BJ (cell line): ENCODE results near the gene ATOSA. TPM values are rescaled to one million over a fixed set of nuclear protein-coding genes. Genes with fewer than 3 reads are reported as not detected.

ENCODE experiments used
- CTCF ChIA-PET: fragments of 350-600 bp; formaldehyde crosslinking; extraction: SDS; loops from one replicate; lab custom pipeline; 2021; ENCODE audit warnings: antibody characterized with exemption, inconsistent platforms; lab: Yijun Ruan, JAX
- POLR2A ChIA-PET: fragments of 300-600 bp; sonication (Branson Sonifier 250); formaldehyde crosslinking; extraction: SDS; loops from one replicate; lab custom pipeline; 2021; ENCODE audit warnings: antibody characterized with exemption; lab: Charles Lee
- DNase-seq: peaks from one replicate; pipeline ENCODE4 v3.0.0-alpha.2; 2011; ENCODE audit warnings: low read depth
- H3K27me3 ChIP-seq: 2 replicates; pipeline ENCODE4 v1.6.0; 2011; ENCODE audit warnings: low read length; ENCODE audit not compliant: control insufficient read depth, insufficient read depth
- H3K36me3 ChIP-seq: 2 replicates; pipeline ENCODE4 v1.5.1; 2011; ENCODE audit warnings: low read length; ENCODE audit not compliant: control insufficient read depth, insufficient read depth
- H3K4me3 ChIP-seq: 2 replicates; pipeline ENCODE4 v1.5.1; 2011; ENCODE audit warnings: low read depth, mild to moderate bottlenecking, control low read depth, low read length
- polyA plus RNA-seq: library from polyadenylated mRNA; depleted of rRNA; stranded (reverse); fragments of >200 nt; gene quantifications from 2 replicates; pipeline ENCODE4 v1.2.3, GENCODE V29; 2011
- TF ChIP-seq, protein P1 (sequence below): IDR thresholded peaks from 2 replicates; pipeline ENCODE4 v1.5.1; 2011; ENCODE audit warnings: low read depth, mild to moderate bottlenecking, control low read depth, inconsistent platforms, low read length, moderate library complexity; ENCODE audit not compliant: insufficient read depth

Gene ATOSA
- polyA plus RNA-seq, 1 experiment, result 11.6 TPM

DNA sequence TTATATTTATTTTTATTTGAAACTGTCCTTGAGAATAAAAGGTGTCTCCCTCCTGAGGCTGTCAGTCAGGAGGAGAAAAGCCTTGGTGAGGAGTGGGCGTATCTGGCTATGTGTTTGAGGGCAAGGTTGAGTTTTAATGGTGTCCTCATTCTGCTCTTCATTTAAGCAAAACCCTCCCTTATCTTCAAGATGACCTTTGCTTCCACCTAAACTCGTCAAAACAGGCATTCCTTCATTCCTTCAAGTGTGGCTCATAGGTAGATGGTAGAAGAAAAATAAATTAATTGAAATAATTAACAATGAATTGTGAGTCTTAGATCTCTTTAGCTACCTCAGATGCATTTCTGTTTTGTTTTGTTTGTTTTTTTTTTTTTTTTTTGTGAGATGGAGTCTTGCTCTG, 39.4 kb upstream of the ATOSA start:
- DNase-seq, result no peak
- CTCF ChIA-PET, result no interaction called here
- no peak overlapping the region for H3K4me3 ChIP-seq
- POLR2A ChIA-PET, result interaction anchor here (0.6 kb wide), 1 partner anchor 509 kb away, joined by 8 read pairs; no protein-coding TSS in a partner anchor
- TF ChIP-seq, protein P1, sequence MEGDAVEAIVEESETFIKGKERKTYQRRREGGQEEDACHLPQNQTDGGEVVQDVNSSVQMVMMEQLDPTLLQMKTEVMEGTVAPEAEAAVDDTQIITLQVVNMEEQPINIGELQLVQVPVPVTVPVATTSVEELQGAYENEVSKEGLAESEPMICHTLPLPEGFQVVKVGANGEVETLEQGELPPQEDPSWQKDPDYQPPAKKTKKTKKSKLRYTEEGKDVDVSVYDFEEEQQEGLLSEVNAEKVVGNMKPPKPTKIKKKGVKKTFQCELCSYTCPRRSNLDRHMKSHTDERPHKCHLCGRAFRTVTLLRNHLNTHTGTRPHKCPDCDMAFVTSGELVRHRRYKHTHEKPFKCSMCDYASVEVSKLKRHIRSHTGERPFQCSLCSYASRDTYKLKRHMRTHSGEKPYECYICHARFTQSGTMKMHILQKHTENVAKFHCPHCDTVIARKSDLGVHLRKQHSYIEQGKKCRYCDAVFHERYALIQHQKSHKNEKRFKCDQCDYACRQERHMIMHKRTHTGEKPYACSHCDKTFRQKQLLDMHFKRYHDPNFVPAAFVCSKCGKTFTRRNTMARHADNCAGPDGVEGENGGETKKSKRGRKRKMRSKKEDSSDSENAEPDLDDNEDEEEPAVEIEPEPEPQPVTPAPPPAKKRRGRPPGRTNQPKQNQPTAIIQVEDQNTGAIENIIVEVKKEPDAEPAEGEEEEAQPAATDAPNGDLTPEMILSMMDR, result no peak
- no peaks in the 10 kb centered on the region for H3K36me3 ChIP-seq
- no peaks in the 10 kb centered on the region for H3K27me3 ChIP-seq

DNA sequence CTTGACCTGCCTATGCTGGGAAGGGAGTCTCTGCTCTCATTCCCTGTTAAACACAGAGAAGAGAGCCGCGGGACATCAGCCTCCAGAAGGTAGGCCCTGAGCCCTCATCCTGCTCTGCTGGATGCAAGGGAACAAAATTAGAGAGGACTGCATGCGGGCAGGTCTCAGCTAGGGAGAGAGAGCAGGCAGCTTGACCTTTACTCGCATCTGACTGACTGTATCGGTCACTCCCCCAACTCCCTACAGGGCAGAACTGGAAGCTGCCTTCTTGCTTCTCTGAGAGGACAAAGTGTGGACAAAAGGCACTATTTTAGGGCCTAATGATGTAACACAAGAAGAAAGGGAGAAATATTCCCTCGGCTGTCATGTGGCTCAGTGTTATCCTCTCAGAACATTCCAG, 38.7 kb upstream of the ATOSA start:
- no peak for DNase-seq
- CTCF ChIA-PET, result interaction anchor here (1.4 kb wide), 1 partner anchor 10 kb away, joined by 4 read pairs; no protein-coding TSS in a partner anchor
- no peaks in the 10 kb centered on the region for H3K27me3 ChIP-seq
- H3K4me3 ChIP-seq, result no peak overlapping the region
- TF ChIP-seq, protein P1, result no peak
- H3K36me3 ChIP-seq, result no peaks in the 10 kb centered on the region
- POLR2A ChIA-PET, result no interaction called here

DNA sequence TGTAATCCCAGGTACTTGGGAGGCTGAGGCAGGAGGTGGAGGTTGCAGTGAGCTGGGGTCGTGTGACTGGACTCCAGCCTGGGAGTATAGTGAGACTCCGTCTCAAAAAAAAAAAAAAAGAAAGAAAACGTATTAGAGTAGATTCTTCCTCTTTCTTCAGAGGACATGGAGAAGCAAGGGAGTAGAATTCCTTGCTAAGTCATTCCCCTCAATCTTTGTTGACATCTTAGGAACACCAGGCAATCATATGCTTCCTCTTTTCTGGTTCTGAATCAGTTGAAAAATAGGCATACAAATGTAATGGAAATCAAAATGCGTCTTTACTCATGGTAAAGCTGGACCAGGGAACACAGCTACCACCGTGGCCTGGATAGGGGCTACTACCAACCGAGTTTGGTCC, 38.3 kb upstream of the ATOSA start:
- TF ChIP-seq, protein P1, result no peak
- no peak for DNase-seq
- H3K27me3 ChIP-seq, result no peaks in the 10 kb centered on the region
- ChIA-PET POLR2A (no interaction called here), CTCF (interaction anchor here (1.4 kb wide), 1 partner anchor 11 kb away, joined by 4 read pairs; no protein-coding TSS in a partner anchor)
- no peak overlapping the region for H3K4me3 ChIP-seq
- H3K36me3 ChIP-seq, result no peaks in the 10 kb centered on the region

DNA sequence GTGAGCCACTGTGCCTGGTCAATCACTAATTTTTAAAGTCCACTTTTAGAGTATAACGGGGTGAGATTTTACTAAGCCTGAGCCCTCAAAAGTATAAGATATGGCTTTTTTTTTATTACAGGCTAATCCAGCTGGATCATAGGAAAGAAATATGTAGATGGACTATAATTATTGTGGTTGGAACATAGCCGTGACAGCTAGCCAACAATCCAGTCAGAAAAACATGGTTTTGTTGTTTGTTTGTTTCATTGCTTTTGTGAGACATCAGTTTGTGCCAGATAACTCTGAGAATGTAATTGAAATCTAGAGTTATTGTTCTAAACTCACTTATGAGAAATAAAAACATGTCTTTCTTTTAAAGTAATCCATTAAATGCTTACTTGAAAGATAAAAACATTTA, 37.3 kb upstream of the ATOSA start:
- ChIA-PET POLR2A (no interaction called here), CTCF (no interaction called here)
- no peak for DNase-seq
- no peak overlapping the region for H3K4me3 ChIP-seq
- H3K36me3 ChIP-seq, result no peaks in the 10 kb centered on the region
- TF ChIP-seq, protein P1, result no peak
- no peaks in the 10 kb centered on the region for H3K27me3 ChIP-seq

DNA sequence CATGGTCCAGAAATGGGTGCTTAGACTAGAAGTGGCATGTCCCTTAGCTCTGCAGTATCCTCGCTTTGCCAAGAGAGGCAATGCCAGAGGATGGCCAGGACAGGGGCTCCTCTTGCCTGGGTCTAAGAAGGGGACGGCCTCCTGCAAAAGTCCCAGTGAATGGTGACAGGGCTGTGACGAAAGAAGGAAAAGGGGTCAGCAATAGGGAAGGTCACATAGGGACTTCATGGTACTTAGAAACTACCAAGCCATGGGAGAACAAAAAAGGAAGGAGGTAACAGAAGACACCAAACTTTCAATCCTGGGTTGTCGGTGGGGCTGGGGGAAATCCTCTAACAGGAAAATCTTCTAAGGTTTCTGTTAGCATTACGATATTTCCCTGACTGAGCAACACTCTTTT, 36.2 kb upstream of the ATOSA start:
- ChIA-PET CTCF (no interaction called here), POLR2A (no interaction called here)
- Histone ChIP-seq H3K27me3 (no peaks in the 10 kb centered on the region), H3K4me3 (no peak overlapping the region), H3K36me3 (no peaks in the 10 kb centered on the region)
- DNase-seq, result no peak
- TF ChIP-seq, protein P1, result no peak
